Stimulated activated memory B cell treated with anti-CD40 and anti-IgM and Interleukin-4, amounts not matched to agents 10 μg/mL and 1 μg/mL and 100 μg/mL, for 72 hours (primary cell): Measurements from ENCODE around the gene PPP6R2.
A peak's percentile ranks its signal among the peaks of the same experiment; 100 is the strongest.
"Not testable (repeated sequence)": the region's sequence is repeated elsewhere in the genome, so short reads cannot be mapped to it uniquely, and the experiment has no call there.

Experiments
- ATAC-seq: fragments of 150-1000 bp; cut with Tn5 transposase; 2 replicates; pipeline ENCODE4 v1.10.0; 2021
- H3K27ac Mint-ChIP-seq: one replicate; pipeline ENCODE4 v1.8.0; 2022; ENCODE audit warnings: mild to moderate bottlenecking, mixed read lengths
- H3K27me3 Mint-ChIP-seq: one replicate; pipeline ENCODE4 v1.8.0; 2022; ENCODE audit warnings: mixed read lengths
- H3K36me3 Mint-ChIP-seq: one replicate; pipeline ENCODE4 v1.8.0; 2022; ENCODE audit warnings: mixed read lengths
- H3K4me1 Mint-ChIP-seq: one replicate; pipeline ENCODE4 v1.8.0; 2022; ENCODE audit warnings: mixed read lengths
- H3K4me3 Mint-ChIP-seq: one replicate; pipeline ENCODE4 v1.8.0; 2022; ENCODE audit warnings: mild to moderate bottlenecking, moderate library complexity, mixed read lengths
- H3K9me3 Mint-ChIP-seq: one replicate; pipeline ENCODE4 v1.8.0; 2022; ENCODE audit warnings: mixed read lengths

Gene PPP6R2

GRCh38 chr22:50320671-50321325 is 22.3 kb upstream of the PPP6R2 start:
- H3K4me1 Mint-ChIP-seq: peaks cover 30% of the 10 kb centered on the region
- no peaks in the 10 kb centered on the region for H3K27me3 Mint-ChIP-seq
- no peak overlapping the region for H3K27ac Mint-ChIP-seq
- ATAC-seq: no peak
- H3K36me3 Mint-ChIP-seq: no peaks in the 10 kb centered on the region
- no peaks in the 10 kb centered on the region for H3K9me3 Mint-ChIP-seq
- no peak overlapping the region for H3K4me3 Mint-ChIP-seq

GRCh38 chr22:50322382-50323104 is 20.6 kb upstream of the PPP6R2 start:
- H3K9me3 Mint-ChIP-seq: not testable (repeated sequence)

DNA sequence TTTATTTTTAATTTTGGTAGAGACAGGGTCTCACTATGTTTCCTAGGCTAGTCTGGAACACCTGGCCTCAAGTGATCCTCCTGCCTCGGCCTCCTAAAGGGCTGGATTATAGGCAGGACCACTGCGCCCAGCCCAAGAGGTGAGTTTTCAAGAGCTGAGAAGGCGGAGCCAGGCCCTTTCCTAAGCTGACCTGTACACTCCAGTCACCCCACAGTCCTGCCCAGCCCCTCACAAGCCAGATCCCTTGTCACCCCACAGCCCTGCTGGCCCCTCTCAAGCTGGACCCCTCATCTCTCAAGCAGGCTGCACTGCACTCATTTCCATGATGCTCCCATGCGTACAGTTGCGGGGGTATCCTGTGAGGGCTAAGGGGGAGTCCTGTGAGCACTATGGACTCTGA is 19.2 kb upstream of the PPP6R2 start:
- H3K27me3 Mint-ChIP-seq: no peaks in the 10 kb centered on the region
- peaks cover 24% of the 10 kb centered on the region for H3K4me1 Mint-ChIP-seq
- H3K4me3 Mint-ChIP-seq: no peak overlapping the region
- H3K36me3 Mint-ChIP-seq: no peaks in the 10 kb centered on the region
- ATAC-seq: no peak
- no peak overlapping the region for H3K27ac Mint-ChIP-seq
- H3K9me3 Mint-ChIP-seq: no peaks in the 10 kb centered on the region

More at GRCh38 chr22:50322382-50323104, 20.6 kb upstream of the PPP6R2 start:
- H3K27ac Mint-ChIP-seq, ATAC-seq, H3K27me3 Mint-ChIP-seq, H3K36me3 Mint-ChIP-seq, H3K4me3 Mint-ChIP-seq: not testable (repeated sequence)
- H3K4me1 Mint-ChIP-seq: peaks cover 36% of the 10 kb centered on the region

DNA sequence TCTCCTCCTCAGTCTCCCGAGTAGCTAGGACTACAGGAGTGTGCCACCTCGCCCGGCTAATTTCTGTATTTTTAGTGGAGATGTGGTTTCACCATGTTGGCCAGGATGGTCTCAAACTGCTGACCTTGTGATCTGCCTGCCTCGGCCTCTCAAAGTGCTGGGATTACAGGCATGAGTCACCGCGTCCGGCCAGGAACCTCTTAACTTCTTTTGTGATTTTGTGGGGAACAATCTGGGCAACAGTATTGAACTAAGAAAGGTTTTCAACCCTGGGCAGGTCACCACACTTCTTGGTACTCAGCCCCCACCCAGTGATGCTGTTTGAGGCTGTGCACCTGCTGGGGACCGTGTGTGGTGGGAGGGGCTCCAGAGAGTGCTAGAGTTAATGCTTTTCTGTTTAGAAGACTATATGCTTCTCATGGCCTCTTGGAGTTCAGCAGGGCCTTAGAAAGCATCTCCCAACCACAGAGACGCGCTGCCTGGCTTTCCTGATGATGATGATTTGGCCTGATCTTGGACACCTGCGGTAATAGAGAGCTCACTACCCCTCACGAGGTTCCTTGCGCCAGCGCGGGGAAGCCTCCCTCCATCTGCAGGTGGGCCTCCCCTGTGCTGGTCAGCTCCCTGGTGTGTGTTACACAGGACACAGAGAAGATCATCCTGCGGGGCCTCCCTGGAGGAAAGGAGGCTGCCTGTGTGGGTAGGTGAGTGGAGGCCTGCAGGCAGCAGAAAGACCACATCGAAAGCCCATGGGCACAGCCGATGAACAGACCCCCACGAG is 17.5 kb upstream of the PPP6R2 start:
- H3K27ac Mint-ChIP-seq: peak overlapping the region; percentile 26

GRCh38 chr22:50326225-50326955 is 16.7 kb upstream of the PPP6R2 start:
- Mint-ChIP-seq H3K4me1 (peaks cover 14% of the 10 kb centered on the region), H3K36me3 (no peaks in the 10 kb centered on the region), H3K27me3 (no peaks in the 10 kb centered on the region), H3K27ac (peak overlapping the region; percentile 26), H3K4me3 (peak overlapping the region; percentile 80), H3K9me3 (no peaks in the 10 kb centered on the region)
- ATAC-seq: no peak

More for the DNA sequence above, 17.5 kb upstream of the PPP6R2 start:
- peak overlapping the region; percentile 80 for H3K4me3 Mint-ChIP-seq
- no peak for ATAC-seq
- H3K9me3 Mint-ChIP-seq: no peaks in the 10 kb centered on the region
- H3K4me1 Mint-ChIP-seq: peaks cover 15% of the 10 kb centered on the region
- no peaks in the 10 kb centered on the region for H3K27me3 Mint-ChIP-seq
- no peaks in the 10 kb centered on the region for H3K36me3 Mint-ChIP-seq

GRCh38 chr22:50326956-50327710 is 16.0 kb upstream of the PPP6R2 start, which contains the start of gene DENND6B:
DENND6B (minus strand) TSS chr22:50327012; CDS start chr22:50326988, 24 bp downstream.
- peak; percentile 98 for ATAC-seq
- Mint-ChIP-seq H3K27me3 (no peaks in the 10 kb centered on the region), H3K4me1 (peaks cover 14% of the 10 kb centered on the region), H3K27ac (peak within 1 kb of the TSS; percentile 88), H3K36me3 (no peaks in the 10 kb centered on the region), H3K4me3 (peak within 1 kb of the TSS; percentile 83), H3K9me3 (no peaks in the 10 kb centered on the region)

- no peak for ATAC-seq
- no peaks in the 10 kb centered on the region for H3K36me3 Mint-ChIP-seq
- no peaks in the 10 kb centered on the region for H3K27me3 Mint-ChIP-seq
- H3K27ac Mint-ChIP-seq: peak overlapping the region; percentile 88
- peaks cover 14% of the 10 kb centered on the region for H3K4me1 Mint-ChIP-seq
- peak overlapping the region; percentile 83 for H3K4me3 Mint-ChIP-seq
- H3K9me3 Mint-ChIP-seq: no peaks in the 10 kb centered on the region
Observed at GRCh38 chr22:50327711-50328019, 15.5 kb upstream of the PPP6R2 start.

DNA sequence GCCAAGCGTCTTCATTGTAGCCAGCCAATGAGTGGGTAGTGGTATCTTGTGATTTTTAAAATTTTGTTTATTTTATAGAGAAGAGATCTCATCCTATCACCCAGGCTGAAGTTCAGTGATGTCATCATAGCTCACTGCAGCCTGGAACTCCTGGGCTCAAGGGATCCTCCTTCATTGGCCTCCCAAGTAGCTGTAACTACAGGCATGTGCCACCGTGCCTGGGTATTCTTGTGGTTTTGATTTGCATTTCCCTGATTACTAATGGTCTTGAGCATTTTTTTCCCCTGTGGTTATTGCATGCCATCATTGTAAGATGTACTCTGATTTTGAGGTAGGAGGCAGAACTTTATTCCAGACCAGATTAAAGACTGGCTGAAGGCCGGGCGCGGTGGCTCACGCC is 13.9 kb upstream of the PPP6R2 start:
- Mint-ChIP-seq H3K27ac (no peak overlapping the region), H3K4me1 (peaks cover 26% of the 10 kb centered on the region), H3K36me3 (no peaks in the 10 kb centered on the region), H3K27me3 (no peaks in the 10 kb centered on the region), H3K4me3 (no peak overlapping the region), H3K9me3 (no peaks in the 10 kb centered on the region)
- ATAC-seq: no peak

DNA sequence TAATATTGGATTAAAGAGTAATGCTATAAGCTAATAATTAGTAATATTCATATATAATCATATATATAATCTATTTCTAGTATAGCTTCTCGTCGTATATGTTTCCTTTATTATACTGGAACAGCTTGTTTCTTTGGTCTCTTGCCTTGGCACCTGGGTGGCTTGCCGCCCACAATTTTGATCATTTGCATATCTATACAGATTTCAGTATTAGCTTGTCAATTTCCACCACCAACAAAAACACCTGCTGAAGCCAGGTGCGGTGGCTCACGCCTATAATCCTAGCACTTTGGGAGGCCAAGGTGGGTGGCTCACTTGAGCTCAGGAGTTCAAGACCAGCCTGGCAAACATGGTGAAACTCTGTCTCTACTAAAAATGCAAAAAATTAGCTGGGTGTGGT is 8.7 kb upstream of the PPP6R2 start:
- not testable (repeated sequence) for H3K27me3 Mint-ChIP-seq, H3K9me3 Mint-ChIP-seq, H3K36me3 Mint-ChIP-seq, H3K4me3 Mint-ChIP-seq
- H3K4me1 Mint-ChIP-seq: peaks cover 18% of the 10 kb centered on the region
- peak; percentile 61 for ATAC-seq
- H3K27ac Mint-ChIP-seq: peak overlapping the region; percentile 73

DNA sequence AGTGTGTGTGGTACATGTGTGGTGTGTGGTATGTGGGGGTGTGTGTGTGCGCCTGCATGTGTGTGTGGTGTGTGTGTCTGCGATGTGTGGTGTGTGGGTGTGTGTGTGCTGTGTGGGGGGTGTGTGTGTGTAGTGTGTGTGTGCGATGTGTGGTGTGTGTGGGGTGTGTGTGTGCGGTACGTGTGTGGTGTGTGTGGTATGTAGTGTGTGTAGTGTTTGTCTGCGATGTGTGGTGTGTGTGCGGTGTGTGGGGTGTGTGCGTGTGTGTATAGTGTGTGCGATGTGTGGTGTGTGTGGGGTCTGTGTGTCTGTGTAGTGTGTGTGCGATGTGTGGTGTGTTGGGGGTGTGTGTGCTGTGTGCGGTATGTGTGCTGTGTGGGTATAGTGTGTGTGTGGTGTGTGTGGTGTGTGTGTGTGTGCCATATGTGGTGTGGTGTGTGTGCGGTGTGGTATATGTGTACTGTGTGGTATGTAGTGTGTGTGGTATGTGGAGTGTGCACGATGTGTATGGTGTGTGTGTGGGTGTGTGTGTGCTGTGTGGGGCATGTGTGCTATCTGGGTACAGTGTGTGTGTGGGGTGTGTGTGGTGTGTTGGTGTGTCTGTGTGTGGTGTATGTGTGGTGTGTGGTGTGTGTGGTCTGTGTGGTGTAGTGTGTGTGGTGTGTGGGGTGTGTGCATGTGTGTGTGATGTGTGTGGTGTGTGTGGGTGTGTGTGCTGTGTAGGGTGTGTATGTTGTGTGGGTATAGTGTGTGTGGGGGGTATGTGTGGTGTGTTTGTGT is 5.7 kb upstream of the PPP6R2 start:
- H3K27ac Mint-ChIP-seq: no peak overlapping the region
- H3K4me3 Mint-ChIP-seq: no peak overlapping the region
- ATAC-seq: no peak
- no peaks in the 10 kb centered on the region for H3K27me3 Mint-ChIP-seq
- H3K36me3 Mint-ChIP-seq: no peaks in the 10 kb centered on the region
- peaks cover 18% of the 10 kb centered on the region for H3K4me1 Mint-ChIP-seq
- H3K9me3 Mint-ChIP-seq: no peaks in the 10 kb centered on the region

DNA sequence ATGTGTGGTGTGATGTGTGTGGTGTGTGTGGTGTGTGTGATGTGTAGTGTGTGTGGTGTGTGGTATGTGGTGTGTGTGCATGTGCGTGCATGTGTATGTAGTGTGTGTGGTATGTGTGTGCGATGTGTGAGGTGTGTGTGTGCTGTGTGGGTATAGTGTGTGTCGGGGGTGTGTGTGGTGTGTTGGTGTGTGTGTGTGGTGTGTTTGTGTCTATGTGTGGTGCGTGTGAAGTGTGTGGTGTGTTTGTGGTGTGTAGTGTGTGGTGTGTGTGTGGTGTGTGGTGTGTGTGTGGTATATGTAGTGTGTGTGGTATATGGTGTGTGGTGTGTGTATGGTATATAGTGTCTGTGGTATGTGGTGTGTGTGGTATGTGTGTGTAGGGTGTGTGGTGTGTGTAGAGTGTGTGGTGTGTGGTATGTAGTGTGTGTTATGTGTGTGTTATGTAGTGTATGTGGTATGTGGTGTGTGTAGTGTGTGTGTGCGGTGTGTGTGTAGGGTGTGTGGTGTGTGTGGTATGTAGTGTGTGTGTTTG is 5.0 kb upstream of the PPP6R2 start:
- H3K9me3 Mint-ChIP-seq: no peaks in the 10 kb centered on the region
- no peak overlapping the region for H3K27ac Mint-ChIP-seq
- no peaks in the 10 kb centered on the region for H3K27me3 Mint-ChIP-seq
- H3K4me1 Mint-ChIP-seq: peaks cover 17% of the 10 kb centered on the region
- H3K4me3 Mint-ChIP-seq: no peak overlapping the region
- no peak for ATAC-seq
- H3K36me3 Mint-ChIP-seq: no peaks in the 10 kb centered on the region

- H3K4me1 Mint-ChIP-seq: peaks cover 9% of the 10 kb centered on the region
- no peaks in the 10 kb centered on the region for H3K9me3 Mint-ChIP-seq
- H3K4me3 Mint-ChIP-seq: no peak overlapping the region
- no peaks in the 10 kb centered on the region for H3K36me3 Mint-ChIP-seq
- no peak overlapping the region for H3K27ac Mint-ChIP-seq
- ATAC-seq: no peak
- no peaks in the 10 kb centered on the region for H3K27me3 Mint-ChIP-seq
Observed at GRCh38 chr22:50338860-50339462, 4.2 kb upstream of the PPP6R2 start.
